ENCODE results near the gene EIF3D. TPM values are rescaled to one million over a fixed set of nuclear protein-coding genes. Genes with fewer than 3 reads are reported as not detected.

Gene EIF3D
- total and polyA plus RNA-seq, 9 of the 15 experiments (the other 6 are each of a cell fraction or from before 2014, with no cell fraction given), result 191 to 422 (median 279) TPM

DNA sequence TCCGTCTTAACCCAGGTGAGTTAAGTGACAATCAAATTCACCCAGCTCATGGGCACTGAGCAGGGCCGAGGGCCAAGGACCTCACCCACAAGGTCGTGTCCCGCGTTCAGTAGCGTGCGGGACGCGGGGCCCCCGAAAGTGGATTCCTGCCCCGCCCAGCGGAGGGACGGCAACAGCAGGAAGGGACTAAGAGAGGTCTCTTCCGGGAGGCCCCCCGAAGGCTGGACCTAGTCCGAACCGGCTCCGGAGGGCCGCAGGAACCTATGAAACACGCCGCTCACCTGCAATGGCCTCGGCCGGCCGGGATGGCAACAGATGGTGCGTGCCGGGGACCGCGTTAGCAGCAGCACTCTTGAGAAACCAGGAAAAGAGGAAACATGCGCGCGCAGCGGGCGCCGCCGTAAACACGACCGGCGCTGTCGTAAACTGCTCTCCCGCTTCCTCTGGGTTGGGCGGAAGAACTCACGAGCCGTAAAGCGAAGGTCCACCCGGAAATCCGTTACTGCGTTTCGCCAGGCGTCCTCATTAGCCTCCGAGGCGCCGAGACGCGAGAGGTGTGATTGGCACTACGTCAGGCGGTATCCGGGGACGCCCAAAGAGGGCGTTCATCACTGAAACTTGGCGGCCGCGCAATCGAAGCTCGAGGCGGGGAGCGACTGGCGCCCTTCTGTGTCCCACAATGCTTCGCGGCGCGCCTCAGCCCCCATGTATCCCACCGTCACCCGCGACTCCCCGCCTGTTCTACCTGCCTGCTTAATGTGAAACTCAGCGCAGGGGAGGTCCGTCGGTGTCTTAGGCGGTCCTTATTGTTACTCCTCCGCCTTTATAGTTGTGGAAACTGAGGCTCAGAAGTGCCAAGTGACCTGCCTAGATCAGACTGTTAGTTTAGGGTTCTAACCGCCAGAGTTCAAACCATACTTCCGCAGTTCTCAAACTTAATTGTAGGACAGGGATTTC is at the start of gene EIF3D (continued):
- TF ChIP-seq ZNF212 (CRISPR knock-in tag; IDR thresholded peaks at IDR 0.05), result no peak
- TF ChIP-seq PRMT5 (CRISPR knock-in tag; IDR thresholded peaks at IDR 0.05), result no peak
- TF ChIP-seq, protein P1, sequence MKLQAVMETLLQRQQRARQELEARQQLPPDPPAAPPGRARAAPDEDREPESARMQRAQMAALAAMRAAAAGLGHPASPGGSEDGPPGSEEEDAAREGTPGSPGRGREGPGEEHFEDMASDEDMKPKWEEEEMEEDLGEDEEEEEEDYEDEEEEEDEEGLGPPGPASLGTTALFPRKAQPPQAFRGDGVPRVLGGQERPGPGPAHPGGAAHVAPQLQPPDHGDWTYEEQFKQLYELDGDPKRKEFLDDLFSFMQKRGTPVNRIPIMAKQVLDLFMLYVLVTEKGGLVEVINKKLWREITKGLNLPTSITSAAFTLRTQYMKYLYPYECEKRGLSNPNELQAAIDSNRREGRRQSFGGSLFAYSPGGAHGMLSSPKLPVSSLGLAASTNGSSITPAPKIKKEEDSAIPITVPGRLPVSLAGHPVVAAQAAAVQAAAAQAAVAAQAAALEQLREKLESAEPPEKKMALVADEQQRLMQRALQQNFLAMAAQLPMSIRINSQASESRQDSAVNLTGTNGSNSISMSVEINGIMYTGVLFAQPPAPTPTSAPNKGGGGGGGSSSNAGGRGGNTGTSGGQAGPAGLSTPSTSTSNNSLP (IDR thresholded peaks at IDR 0.05; ENCODE audit: borderline replicate concordance, low read depth, low read length), result no peak
- TF ChIP-seq MEF2D (tag; conservative IDR thresholded peaks at IDR 0.05; ENCODE audit: low read depth), result no peak
- TF ChIP-seq CREM (IDR thresholded peaks at IDR 0.05; ENCODE audit: low read depth), result peak; percentile 92
- TF ChIP-seq, protein P2, sequence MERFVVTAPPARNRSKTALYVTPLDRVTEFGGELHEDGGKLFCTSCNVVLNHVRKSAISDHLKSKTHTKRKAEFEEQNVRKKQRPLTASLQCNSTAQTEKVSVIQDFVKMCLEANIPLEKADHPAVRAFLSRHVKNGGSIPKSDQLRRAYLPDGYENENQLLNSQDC (CRISPR knock-in tag; IDR thresholded peaks at IDR 0.05), result no peak
- TF ChIP-seq, protein P3, sequence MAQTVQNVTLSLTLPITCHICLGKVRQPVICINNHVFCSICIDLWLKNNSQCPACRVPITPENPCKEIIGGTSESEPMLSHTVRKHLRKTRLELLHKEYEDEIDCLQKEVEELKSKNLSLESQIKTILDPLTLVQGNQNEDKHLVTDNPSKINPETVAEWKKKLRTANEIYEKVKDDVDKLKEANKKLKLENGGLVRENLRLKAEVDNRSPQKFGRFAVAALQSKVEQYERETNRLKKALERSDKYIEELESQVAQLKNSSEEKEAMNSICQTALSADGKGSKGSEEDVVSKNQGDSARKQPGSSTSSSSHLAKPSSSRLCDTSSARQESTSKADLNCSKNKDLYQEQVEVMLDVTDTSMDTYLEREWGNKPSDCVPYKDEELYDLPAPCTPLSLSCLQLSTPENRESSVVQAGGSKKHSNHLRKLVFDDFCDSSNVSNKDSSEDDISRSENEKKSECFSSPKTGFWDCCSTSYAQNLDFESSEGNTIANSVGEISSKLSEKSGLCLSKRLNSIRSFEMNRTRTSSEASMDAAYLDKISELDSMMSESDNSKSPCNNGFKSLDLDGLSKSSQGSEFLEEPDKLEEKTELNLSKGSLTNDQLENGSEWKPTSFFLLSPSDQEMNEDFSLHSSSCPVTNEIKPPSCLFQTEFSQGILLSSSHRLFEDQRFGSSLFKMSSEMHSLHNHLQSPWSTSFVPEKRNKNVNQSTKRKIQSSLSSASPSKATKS (CRISPR knock-in tag; IDR thresholded peaks at IDR 0.05), result no peak
- TF ChIP-seq ZC3H8 (IDR thresholded peaks at IDR 0.05), result no peak
- TF ChIP-seq, protein P4, sequence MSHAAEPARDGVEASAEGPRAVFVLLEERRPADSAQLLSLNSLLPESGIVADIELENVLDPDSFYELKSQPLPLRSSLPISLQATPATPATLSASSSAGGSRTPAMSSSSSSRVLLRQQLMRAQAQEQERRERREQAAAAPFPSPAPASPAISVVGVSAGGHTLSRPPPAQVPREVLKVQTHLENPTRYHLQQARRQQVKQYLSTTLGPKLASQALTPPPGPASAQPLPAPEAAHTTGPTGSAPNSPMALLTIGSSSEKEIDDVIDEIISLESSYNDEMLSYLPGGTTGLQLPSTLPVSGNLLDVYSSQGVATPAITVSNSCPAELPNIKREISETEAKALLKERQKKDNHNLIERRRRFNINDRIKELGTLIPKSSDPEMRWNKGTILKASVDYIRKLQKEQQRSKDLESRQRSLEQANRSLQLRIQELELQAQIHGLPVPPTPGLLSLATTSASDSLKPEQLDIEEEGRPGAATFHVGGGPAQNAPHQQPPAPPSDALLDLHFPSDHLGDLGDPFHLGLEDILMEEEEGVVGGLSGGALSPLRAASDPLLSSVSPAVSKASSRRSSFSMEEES (CRISPR knock-in tag; IDR thresholded peaks at IDR 0.05), result no peak
- TF ChIP-seq TAF7 (tag; IDR thresholded peaks at IDR 0.05), result peak; percentile 98
- peak; percentile 80 for TF ChIP-seq SP1 (CRISPR knock-in tag; IDR thresholded peaks at IDR 0.05)
- TF ChIP-seq ZC3H4 (CRISPR knock-in tag; IDR thresholded peaks at IDR 0.05; ENCODE audit: borderline replicate concordance), result no peak
- TF ChIP-seq ELF1 (tag; IDR thresholded peaks at IDR 0.05), result peak; percentile 98
- TF ChIP-seq, protein P5, sequence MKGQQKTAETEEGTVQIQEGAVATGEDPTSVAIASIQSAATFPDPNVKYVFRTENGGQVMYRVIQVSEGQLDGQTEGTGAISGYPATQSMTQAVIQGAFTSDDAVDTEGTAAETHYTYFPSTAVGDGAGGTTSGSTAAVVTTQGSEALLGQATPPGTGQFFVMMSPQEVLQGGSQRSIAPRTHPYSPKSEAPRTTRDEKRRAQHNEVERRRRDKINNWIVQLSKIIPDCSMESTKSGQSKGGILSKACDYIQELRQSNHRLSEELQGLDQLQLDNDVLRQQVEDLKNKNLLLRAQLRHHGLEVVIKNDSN (CRISPR knock-in tag; IDR thresholded peaks at IDR 0.05), result no peak
- TF ChIP-seq, protein P6, sequence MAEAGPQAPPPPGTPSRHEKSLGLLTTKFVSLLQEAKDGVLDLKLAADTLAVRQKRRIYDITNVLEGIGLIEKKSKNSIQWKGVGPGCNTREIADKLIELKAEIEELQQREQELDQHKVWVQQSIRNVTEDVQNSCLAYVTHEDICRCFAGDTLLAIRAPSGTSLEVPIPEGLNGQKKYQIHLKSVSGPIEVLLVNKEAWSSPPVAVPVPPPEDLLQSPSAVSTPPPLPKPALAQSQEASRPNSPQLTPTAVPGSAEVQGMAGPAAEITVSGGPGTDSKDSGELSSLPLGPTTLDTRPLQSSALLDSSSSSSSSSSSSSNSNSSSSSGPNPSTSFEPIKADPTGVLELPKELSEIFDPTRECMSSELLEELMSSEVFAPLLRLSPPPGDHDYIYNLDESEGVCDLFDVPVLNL (CRISPR knock-in tag; IDR thresholded peaks at IDR 0.05; ENCODE audit: low read depth), result no peak
- TF ChIP-seq FOXK1 (CRISPR knock-in tag; IDR thresholded peaks at IDR 0.05; ENCODE audit: borderline replicate concordance), result 0 out of 2 replicates have a peak, but pooled peaks have one; percentile 52
- peak; percentile 52 for TF ChIP-seq ASH1L (IDR thresholded peaks at IDR 0.05; ENCODE audit: borderline replicate concordance, low read depth, partially characterized antibody)

Data from K562 (cell line).